Mesothelial cell of epicardium (in vitro differentiated cells): ENCODE data around the gene INSM2. TPM values are rescaled to one million over a fixed set of nuclear protein-coding genes. Genes with fewer than 3 reads are reported as not detected.

ENCODE experiments used
- DNase-seq, 2 experiments: peaks; one replicate each; pipeline ENCODE4 v3.0.0; 2021; ENCODE audit warnings: low spot score in 2 of 2; ENCODE audit not compliant: unreplicated experiment in 2 of 2
- H3K27ac Mint-ChIP-seq: 2 replicates; pipeline ENCODE4 v1.8.0; 2021; ENCODE audit warnings: mixed read lengths
- H3K27me3 Mint-ChIP-seq: 2 replicates; pipeline ENCODE4 v1.8.0; 2021; ENCODE audit warnings: low read depth, mixed read lengths
- H3K36me3 Mint-ChIP-seq: 2 replicates; pipeline ENCODE4 v1.8.0; 2021; ENCODE audit warnings: mixed read lengths
- H3K4me1 Mint-ChIP-seq: 2 replicates; pipeline ENCODE4 v1.8.0; 2021; ENCODE audit warnings: mixed read lengths
- H3K4me3 Mint-ChIP-seq: 2 replicates; pipeline ENCODE4 v1.8.0; 2021; ENCODE audit warnings: mild to moderate bottlenecking, moderate library complexity, mixed read lengths
- H3K9me3 Mint-ChIP-seq: 2 replicates; pipeline ENCODE4 v1.8.0; 2021; ENCODE audit warnings: mixed read lengths
- CTCF ChIP-seq: fragments of 200-600 bp; sonication (generic); IDR thresholded peaks from one replicate; pipeline ENCODE4 v1.5.0; 2021; ENCODE audit warnings: antibody characterized with exemption; ENCODE audit not compliant: unreplicated experiment
- total RNA-seq: library from RNA; stranded (reverse); gene quantifications from 3 replicates; pipeline ENCODE4 v1.2.1, GENCODE V29; 2021

INSM2 gene
- total RNA-seq, 1 donor from 2014 or later: not detected

- no peak for TF ChIP-seq CTCF
- Mint-ChIP-seq H3K36me3 (no peaks in the 10 kb centered on the region), H3K4me3 (no peak overlapping the region), H3K9me3 (peaks cover 7% of the 10 kb centered on the region), H3K27me3 (peaks cover 64% of the 10 kb centered on the region), H3K4me1 (no peaks in the 10 kb centered on the region), H3K27ac (no peak overlapping the region)
- DNase-seq: no peak
Observed at GRCh38 chr14:35504260-35504659, 29.7 kb upstream of the INSM2 start.

GRCh38 chr14:35506461-35506860, 27.5 kb upstream of the INSM2 start:
- peaks cover 51% of the 10 kb centered on the region for H3K27me3 Mint-ChIP-seq
- H3K4me1 Mint-ChIP-seq: no peaks in the 10 kb centered on the region
- H3K36me3 Mint-ChIP-seq: no peaks in the 10 kb centered on the region
- TF ChIP-seq CTCF: no peak
- no peak for DNase-seq
- H3K9me3 Mint-ChIP-seq: no peaks in the 10 kb centered on the region
- H3K27ac Mint-ChIP-seq: no peak overlapping the region
- no peak overlapping the region for H3K4me3 Mint-ChIP-seq

GRCh38 chr14:35506927-35507326, 27.0 kb upstream of the INSM2 start:
- no peak for DNase-seq

GRCh38 chr14:35509846-35510245, 24.1 kb upstream of the INSM2 start:
- Mint-ChIP-seq H3K4me3 (no peak overlapping the region), H3K4me1 (no peaks in the 10 kb centered on the region), H3K9me3 (no peaks in the 10 kb centered on the region), H3K27ac (no peak overlapping the region), H3K27me3 (peaks cover 28% of the 10 kb centered on the region), H3K36me3 (no peaks in the 10 kb centered on the region)
- no peak for DNase-seq
- no peak for TF ChIP-seq CTCF

More at GRCh38 chr14:35506927-35507326, 27.0 kb upstream of the INSM2 start:
- TF ChIP-seq CTCF: no peak
- Mint-ChIP-seq H3K4me1 (no peaks in the 10 kb centered on the region), H3K9me3 (no peaks in the 10 kb centered on the region), H3K4me3 (no peak overlapping the region), H3K27me3 (peaks cover 47% of the 10 kb centered on the region), H3K36me3 (no peaks in the 10 kb centered on the region), H3K27ac (no peak overlapping the region)

GRCh38 chr14:35512765-35513164, 21.2 kb upstream of the INSM2 start:
- no peak for TF ChIP-seq CTCF
- Mint-ChIP-seq H3K27me3 (peaks cover 27% of the 10 kb centered on the region), H3K36me3 (no peaks in the 10 kb centered on the region), H3K4me3 (no peak overlapping the region), H3K4me1 (no peaks in the 10 kb centered on the region), H3K27ac (no peak overlapping the region), H3K9me3 (no peaks in the 10 kb centered on the region)
- no peak for DNase-seq

- Mint-ChIP-seq H3K4me3 (no peak overlapping the region), H3K9me3 (no peaks in the 10 kb centered on the region), H3K4me1 (no peaks in the 10 kb centered on the region), H3K36me3 (no peaks in the 10 kb centered on the region), H3K27ac (no peak overlapping the region), H3K27me3 (peaks cover 32% of the 10 kb centered on the region)
- TF ChIP-seq CTCF: no peak
- no peak for DNase-seq
Observed at GRCh38 chr14:35515916-35516315, 18.0 kb upstream of the INSM2 start.
